ENCODE results near the gene BTBD9. TPM values are rescaled to one million over a fixed set of nuclear protein-coding genes. Genes with fewer than 3 reads are reported as not detected.

The BTBD9 gene
- total RNA-seq, 4 donors from 2014 or later = 8.6 to 34.1 (median 30.8) TPM

GRCh38 chr6:38528196-38528965 is 111.3 kb downstream of the BTBD9 start:
- in situ Hi-C loops (cut with MboI; ENCODE audit: low pct_ligation_motif_present in 1 of 4, low pct_unique_long_range_greater_than_20kb in 1 of 4, low sequenced_read_pairs in 3 of 4) = no loop called here
- H3K9me3 ChIP-seq = peaks cover 0 to 10% of the 10 kb centered on the region in 2 donors
- no peak for DNase-seq

GRCh38 chr6:38527371-38527770 is 112.4 kb downstream of the BTBD9 start:
- TF ChIP-seq CTCF (IDR thresholded peaks at IDR 0.05) (no peak), POLR2AphosphoS5 (IDR thresholded peaks at IDR 0.05) (no peak), EP300 (IDR thresholded peaks at IDR 0.05; ENCODE audit: low read depth) (no peak), POLR2A (IDR thresholded peaks at IDR 0.05) (no peak)
- no peak overlapping the region for H3K4me3 ChIP-seq
- DNase-seq = no peak
- peaks cover 0 to 10% of the 10 kb centered on the region in 2 donors for H3K9me3 ChIP-seq
- no peaks in the 10 kb centered on the region for H3K27me3 ChIP-seq
- no peaks in the 10 kb centered on the region for H3K4me1 ChIP-seq
- no peak overlapping the region for H3K27ac ChIP-seq
- intact Hi-C loops (cut with DNase I; ENCODE audit: low total_unique reads) = no loop called here
- WGBS, 2 donors (ENCODE audit: low coverage in 1 of 2) = 95% methylated on average over 1 of the region's 1 CpG; no CpG with 5 or more reads in 1 of the 2 donors
- in situ Hi-C loops (cut with MboI; ENCODE audit: low pct_ligation_motif_present in 1 of 4, low pct_unique_long_range_greater_than_20kb in 1 of 4, low sequenced_read_pairs in 3 of 4) = no loop called here
- peaks cover 0 to 3% (median 0%) of the 10 kb centered on the region in 4 donors for H3K36me3 ChIP-seq

More at GRCh38 chr6:38528196-38528965, 111.3 kb downstream of the BTBD9 start:
- WGBS, 2 donors (ENCODE audit: low coverage in 1 of 2) = 78% methylated on average over 5 of the region's 5 CpGs; no CpG with 5 or more reads in 1 of the 2 donors
- intact Hi-C loops (cut with DNase I; ENCODE audit: low total_unique reads) = no loop called here
- Histone ChIP-seq H3K27me3 (no peaks in the 10 kb centered on the region), H3K27ac (no peak overlapping the region), H3K4me3 (no peak overlapping the region), H3K36me3 (peaks cover 0 to 3% (median 0%) of the 10 kb centered on the region in 4 donors), H3K4me1 (no peaks in the 10 kb centered on the region)
- TF ChIP-seq CTCF (IDR thresholded peaks at IDR 0.05) = no peak
- TF ChIP-seq POLR2A (IDR thresholded peaks at IDR 0.05) = no peak
- no peak for TF ChIP-seq EP300 (IDR thresholded peaks at IDR 0.05; ENCODE audit: low read depth)
- TF ChIP-seq POLR2AphosphoS5 (IDR thresholded peaks at IDR 0.05) = no peak

GRCh38 chr6:38525888-38526287 is 113.8 kb downstream of the BTBD9 start:
- in situ Hi-C loops (cut with MboI; ENCODE audit: low pct_ligation_motif_present in 1 of 4, low pct_unique_long_range_greater_than_20kb in 1 of 4, low sequenced_read_pairs in 3 of 4) = no loop called here
- Histone ChIP-seq H3K36me3 (peaks cover 0 to 3% (median 0%) of the 10 kb centered on the region in 4 donors), H3K9me3 (peaks cover 0 to 10% of the 10 kb centered on the region in 2 donors), H3K4me3 (no peak overlapping the region), H3K27ac (no peak overlapping the region), H3K4me1 (peaks cover 0 to 2% (median 0%) of the 10 kb centered on the region in 4 donors), H3K27me3 (no peaks in the 10 kb centered on the region)
- WGBS, 2 donors (ENCODE audit: low coverage in 1 of 2) = 94% methylated on average over 2 of the region's 2 CpGs; no CpG with 5 or more reads in 1 of the 2 donors
- no peak for DNase-seq
- intact Hi-C loops (cut with DNase I; ENCODE audit: low total_unique reads) = no loop called here
- TF ChIP-seq CTCF (IDR thresholded peaks at IDR 0.05) (no peak), POLR2A (IDR thresholded peaks at IDR 0.05) (no peak), EP300 (IDR thresholded peaks at IDR 0.05; ENCODE audit: low read depth) (no peak), POLR2AphosphoS5 (IDR thresholded peaks at IDR 0.05) (no peak)

GRCh38 chr6:38524436-38525145 is 115.1 kb downstream of the BTBD9 start:
- WGBS, 2 donors (ENCODE audit: low coverage in 1 of 2) = 87 to 96% methylated on average over 3 of the region's 3 CpGs
- no peak for DNase-seq
- Histone ChIP-seq H3K36me3 (peaks cover 0 to 3% (median 0%) of the 10 kb centered on the region in 4 donors), H3K9me3 (peaks cover 0 to 7% of the 10 kb centered on the region in 2 donors), H3K27ac (no peak overlapping the region), H3K4me1 (peaks cover 0 to 2% (median 0%) of the 10 kb centered on the region in 4 donors), H3K4me3 (no peak overlapping the region), H3K27me3 (no peaks in the 10 kb centered on the region)
- intact Hi-C loops (cut with DNase I; ENCODE audit: low total_unique reads) = no loop called here
- TF ChIP-seq POLR2A (IDR thresholded peaks at IDR 0.05) = no peak
- no peak for TF ChIP-seq EP300 (IDR thresholded peaks at IDR 0.05; ENCODE audit: low read depth)
- TF ChIP-seq POLR2AphosphoS5 (IDR thresholded peaks at IDR 0.05) = no peak
- TF ChIP-seq CTCF (IDR thresholded peaks at IDR 0.05) = no peak
- in situ Hi-C loops (cut with MboI; ENCODE audit: low pct_ligation_motif_present in 1 of 4, low pct_unique_long_range_greater_than_20kb in 1 of 4, low sequenced_read_pairs in 3 of 4) = no loop called here

All from transverse colon (tissue), 4 donors.